ENCODE measurements around the gene CCDC12. TPM values are rescaled to one million over a fixed set of nuclear protein-coding genes. Genes with fewer than 3 reads are reported as not detected.
A peak's percentile ranks its signal among the peaks of the same experiment; 100 is the strongest.
"Not testable (repeated sequence)": the region's sequence is repeated elsewhere in the genome, so short reads cannot be mapped to it uniquely, and the experiment has no call there.

CCDC12 gene
- total and polyA plus RNA-seq, 11 donors = 27.1 to 120 (median 34.4) TPM

- DNase-seq = peak; percentile 50 to 71 (median 67)
- ATAC-seq = peak; percentile 77 to 85 (median 82)
- Histone ChIP-seq H3K4me1 (peaks cover 3 to 98% (median 74%) of the 10 kb centered on the region in 12 donors), H3K4me3 (no peak overlapping the region), H3K27me3 (no peaks in the 10 kb centered on the region), H3K36me3 (peaks cover 0 to 28% (median under 1%) of the 10 kb centered on the region in 9 donors), H3K9me3 (no peaks in the 10 kb centered on the region), H3K27ac (peak overlapping the region in 11 of 12 donors; percentile 11 to 73 (median 52))
- intact Hi-C loops (cut with DNase I) = loop anchor here in 1 of 10 donors (2.0 kb wide), 1 partner anchor 34 kb away; no protein-coding TSS in a partner anchor
- 11 to 25% (median 22%) methylated on average over 3 of the region's 3 CpGs for WGBS, 4 donors
- TF ChIP-seq POLR2A (IDR thresholded peaks at IDR 0.05) = no peak
Observed at GRCh38 chr3:46970391-46971091, 6.0 kb downstream of the CCDC12 start.

- Histone ChIP-seq H3K36me3 (peaks cover 0 to 35% (median 3%) of the 10 kb centered on the region in 9 donors), H3K27me3 (no peaks in the 10 kb centered on the region), H3K4me1 (peaks cover 0 to 91% (median 66%) of the 10 kb centered on the region in 12 donors), H3K4me3 (no peak overlapping the region), H3K9me3 (no peaks in the 10 kb centered on the region), H3K27ac (no peak overlapping the region)
- DNase-seq (peak in 1 of 5 donors; percentile 21), ATAC-seq (no peak)
- intact Hi-C loops (cut with DNase I) = no loop called here
- TF ChIP-seq POLR2A (IDR thresholded peaks at IDR 0.05) (no peak), CTCF (IDR thresholded peaks at IDR 0.05) (no peak)
- 53 to 61% (median 57%) methylated on average over 9 of the region's 9 CpGs for WGBS, 4 donors
Observed at GRCh38 chr3:46968783-46969428, 7.6 kb downstream of the CCDC12 start.

- 79 to 86% (median 82%) methylated on average over 5 of the region's 5 CpGs for WGBS, 4 donors
- intact Hi-C loops (cut with DNase I) = no loop called here
- no peaks in the 10 kb centered on the region for H3K27me3 ChIP-seq
- no peaks in the 10 kb centered on the region for H3K9me3 ChIP-seq
- peak in 1 of 5 donors; percentile 22 for DNase-seq
- no peak overlapping the region for H3K4me3 ChIP-seq
- peaks cover 0 to 83% (median 60%) of the 10 kb centered on the region in 12 donors for H3K4me1 ChIP-seq
- H3K27ac ChIP-seq = no peak overlapping the region
- peaks cover 0 to 35% (median 6%) of the 10 kb centered on the region in 9 donors for H3K36me3 ChIP-seq
- TF ChIP-seq POLR2A (IDR thresholded peaks at IDR 0.05) (no peak), CTCF (IDR thresholded peaks at IDR 0.05) (no peak)
- no peak for ATAC-seq
Observed at GRCh38 chr3:46966811-46967210, 9.7 kb downstream of the CCDC12 start.

- TF ChIP-seq CTCF (IDR thresholded peaks at IDR 0.05) (no peak), POLR2A (IDR thresholded peaks at IDR 0.05) (no peak)
- DNase-seq = peak in 1 of 5 donors; percentile 26
- Histone ChIP-seq H3K4me3 (no peak overlapping the region), H3K36me3 (peaks cover 0 to 24% (median 6%) of the 10 kb centered on the region in 9 donors), H3K27me3 (no peaks in the 10 kb centered on the region), H3K4me1 (peaks cover 3 to 82% (median 59%) of the 10 kb centered on the region in 12 donors), H3K9me3 (no peaks in the 10 kb centered on the region), H3K27ac (peak overlapping the region in 2 of 12 donors; percentile 4 to 52)
- 69 to 81% (median 78%) methylated on average over 6 of the region's 6 CpGs for WGBS, 4 donors
- no peak for ATAC-seq
- intact Hi-C loops (cut with DNase I) = no loop called here
Observed at GRCh38 chr3:46965151-46965550, 11.4 kb downstream of the CCDC12 start.

GRCh38 chr3:46964038-46964590 is 12.4 kb downstream of the CCDC12 start:
- H3K27me3 ChIP-seq; H3K27ac ChIP-seq; ATAC-seq; H3K4me3 ChIP-seq; H3K9me3 ChIP-seq; intact Hi-C loops (cut with DNase I): not testable (repeated sequence)
- peaks cover 0 to 24% (median 3%) of the 10 kb centered on the region in 9 donors for H3K36me3 ChIP-seq
- H3K4me1 ChIP-seq = peaks cover 9 to 82% (median 62%) of the 10 kb centered on the region in 12 donors
- 95 to 97% (median 96%) methylated on average over 14 to 36 of the region's 36 CpGs for WGBS, 4 donors
- peak in 1 of 5 donors; percentile 13 for DNase-seq
